H1 (cell line): ENCODE measurements around the gene KBTBD3. TPM values are rescaled to one million over a fixed set of nuclear protein-coding genes. Genes with fewer than 3 reads are reported as not detected.

ENCODE experiments used
- CTCF ChIA-PET: fragments of 300-600 bp; sonication (Branson Sonifier 250); formaldehyde crosslinking; loops from one replicate; lab custom pipeline; 2021; ENCODE audit not compliant: partially characterized antibody; lab: Charles Lee
- POLR2A ChIA-PET: fragments of 300-600 bp; sonication (Branson Sonifier 250); formaldehyde crosslinking; loops from one replicate; lab custom pipeline; 2021; ENCODE audit warnings: inconsistent platforms; ENCODE audit not compliant: partially characterized antibody; lab: Charles Lee
- DNase-seq, 2 experiments: peaks; one replicate each; pipeline versions ENCODE4 v3.0.0 to v3.0.0-alpha.2; 2010 to 2022; ENCODE audit warnings: low spot score in 2 of 2, low read depth in 1 of 2, mixed read lengths in 1 of 2
- FAIRE-seq: peaks from 2 replicates; lab custom pipeline; 2011; peaks lifted over from hg19 to GRCh38; lab: Jason Lieb, UNC
- H2AFZ ChIP-seq: 2 replicates; pipeline ENCODE4 v1.8.1; 2012; ENCODE audit warnings: low read length, inconsistent platforms
- H2AK5ac ChIP-seq: 2 replicates; pipeline ENCODE4 v1.6.1; 2013; ENCODE audit warnings: low read depth, low read length
- H2BK120ac ChIP-seq: replicated peaks from 2 replicates; pipeline ENCODE3; 2013; ENCODE audit warnings: low read depth, low read length, inconsistent platforms
- H2BK12ac ChIP-seq: 2 replicates; pipeline ENCODE4 v1.6.1; 2013; ENCODE audit warnings: low read depth, low read length
- H2BK15ac ChIP-seq: 2 replicates; pipeline ENCODE4 v1.6.1; 2013; ENCODE audit warnings: low read length
- H2BK20ac ChIP-seq: 2 replicates; pipeline ENCODE4 v1.6.1; 2013; ENCODE audit warnings: low read length
- H2BK5ac ChIP-seq: 2 replicates; pipeline ENCODE4 v1.6.1; 2013; ENCODE audit warnings: low read depth, low read length
- H3K14ac ChIP-seq: 2 replicates; pipeline ENCODE4 v1.6.1; 2013; ENCODE audit warnings: inconsistent platforms; ENCODE audit not compliant: insufficient read length
- H3K18ac ChIP-seq: 2 replicates; pipeline ENCODE4 v1.6.1; 2013; ENCODE audit warnings: low read length; ENCODE audit errors: extremely low read depth
- H3K23ac ChIP-seq: 2 replicates; pipeline ENCODE4 v1.6.1; 2013; ENCODE audit warnings: inconsistent platforms; ENCODE audit not compliant: insufficient read length
- H3K23me2 ChIP-seq: 2 replicates; pipeline ENCODE4 v1.6.1; 2013; ENCODE audit warnings: low read depth, low read length
- H3K27ac ChIP-seq: 2 replicates; pipeline ENCODE4 v1.6.1; 2011; ENCODE audit warnings: low read depth, low read length, inconsistent platforms
- H3K27me3 ChIP-seq, 4 experiments: replicated peaks in 1 of 4; 1 replicate in 1 of 4; 2 replicates in 3 of 4; pipeline versions ENCODE4 v1.6.1 to v1.8.1; 2011 to 2013; ENCODE audit warnings: low read length in 3 of 4, mild to moderate bottlenecking in 3 of 4, inconsistent platforms in 2 of 4, mixed read lengths in 2 of 4, moderate library complexity in 1 of 4; ENCODE audit not compliant: control insufficient read depth in 3 of 4, insufficient read depth in 3 of 4; ENCODE audit errors: extremely low read depth in 1 of 4
- H3K36me3 ChIP-seq, 4 experiments: 2 replicates each; pipeline versions ENCODE4 v1.6.1 to v1.8.1; 2011 to 2013; ENCODE audit warnings: mild to moderate bottlenecking in 4 of 4, low read length in 3 of 4, moderate library complexity in 2 of 4, control low read depth in 1 of 4, inconsistent platforms in 1 of 4; ENCODE audit not compliant: insufficient read depth in 4 of 4, control insufficient read depth in 2 of 4
- H3K4ac ChIP-seq: replicated peaks from 2 replicates; pipeline ENCODE3; 2013; ENCODE audit warnings: low read length, low read depth, mixed read lengths, inconsistent platforms; ENCODE audit not compliant: insufficient read length
- H3K4me1 ChIP-seq, 4 experiments: replicated peaks in 1 of 4; 1 replicate in 1 of 4; 2 replicates in 3 of 4; pipeline versions ENCODE4 v1.6.1 to v1.8.1; 2011 to 2013; ENCODE audit warnings: low read length in 3 of 4, inconsistent platforms in 2 of 4, mixed read lengths in 1 of 4; ENCODE audit not compliant: insufficient read depth in 4 of 4, control insufficient read depth in 3 of 4
- H3K4me2 ChIP-seq, 2 experiments: 2 replicates each; pipeline versions ENCODE4 v1.6.1 to v1.8.1; 2011 to 2013; ENCODE audit warnings: low read depth in 2 of 2, low read length in 2 of 2, control low read depth in 1 of 2, inconsistent platforms in 1 of 2, mild to moderate bottlenecking in 1 of 2; ENCODE audit not compliant: insufficient read depth in 1 of 2
- H3K4me3 ChIP-seq, 4 experiments: fragments of 200-600, 300-600 bp in 1 of 4; sonication (generic), shearing (Covaris generic), sonication (Bioruptor Twin) in 1 of 4; 2 replicates each; pipeline versions ENCODE4 v1.5.1 to v1.8.1; 2011 to 2016; ENCODE audit warnings: low read length in 4 of 4, low read depth in 3 of 4, control low read depth in 2 of 4, inconsistent platforms in 2 of 4, mild to moderate bottlenecking in 2 of 4, mixed read lengths in 1 of 4, moderate library complexity in 1 of 4; ENCODE audit not compliant: insufficient read depth in 2 of 4; ENCODE audit errors: extremely low read depth in 1 of 4
- H3K56ac ChIP-seq: replicated peaks from 2 replicates; pipeline ENCODE3; 2013; ENCODE audit warnings: low read depth, mild to moderate bottlenecking, mixed read lengths, low read length, inconsistent platforms; ENCODE audit not compliant: insufficient read length
- H3K79me1 ChIP-seq: 2 replicates; pipeline ENCODE4 v1.6.1; 2013; ENCODE audit warnings: low read depth, low read length, control low read depth
- H3K79me2 ChIP-seq, 2 experiments: 2 replicates each; pipeline versions ENCODE4 v1.6.1 to v1.8.1; 2012 to 2013; ENCODE audit warnings: low read length in 2 of 2, mild to moderate bottlenecking in 2 of 2, inconsistent platforms in 1 of 2; ENCODE audit not compliant: insufficient read depth in 2 of 2, control insufficient read depth in 1 of 2
- H3K9ac ChIP-seq, 4 experiments: replicated peaks in 1 of 4; 1 replicate in 1 of 4; 2 replicates in 3 of 4; pipeline versions ENCODE4 v1.6.1 to v1.8.1; 2011 to 2013; ENCODE audit warnings: low read depth in 3 of 4, low read length in 3 of 4, control low read depth in 2 of 4, mild to moderate bottlenecking in 2 of 4, moderate library complexity in 2 of 4, inconsistent platforms in 1 of 4; ENCODE audit errors: extremely low read depth in 1 of 4
- H3K9me3 ChIP-seq, 2 experiments: 2 replicates each; pipeline versions ENCODE4 v1.6.1 to v1.8.1; 2012 to 2013; ENCODE audit warnings: mild to moderate bottlenecking in 2 of 2, moderate library complexity in 2 of 2, control low read depth in 1 of 2, inconsistent platforms in 1 of 2, low read depth in 1 of 2, low read length in 1 of 2, mixed read lengths in 1 of 2; ENCODE audit not compliant: insufficient read depth in 2 of 2
- H4K20me1 ChIP-seq, 2 experiments: replicated peaks in 1 of 2; 2 replicates each; pipeline versions ENCODE3 to v1.8.1; 2011 to 2013; ENCODE audit warnings: inconsistent platforms in 2 of 2, low read length in 2 of 2, mild to moderate bottlenecking in 1 of 2; ENCODE audit not compliant: insufficient read depth in 2 of 2, control insufficient read depth in 1 of 2
- H4K5ac ChIP-seq: 2 replicates; pipeline ENCODE4 v1.6.1; 2013; ENCODE audit warnings: low read length, low read depth, mixed read lengths, inconsistent platforms; ENCODE audit not compliant: insufficient read length
- H4K8ac ChIP-seq: 2 replicates; pipeline ENCODE4 v1.8.0; 2013; ENCODE audit warnings: mild to moderate bottlenecking, moderate library complexity, low read length, inconsistent platforms; ENCODE audit not compliant: insufficient read depth; ENCODE audit errors: extremely low read depth
- H4K91ac ChIP-seq: replicated peaks from 2 replicates; pipeline ENCODE3; 2013; ENCODE audit warnings: low read length, mixed read lengths, inconsistent platforms; ENCODE audit not compliant: insufficient read length
- PHF8 ChIP-seq: fragments of 200-600 bp; sonication (generic); conservative IDR thresholded peaks from 2 replicates; pipeline ENCODE4 v1.7.1; 2012; ENCODE audit warnings: low read depth, mild to moderate bottlenecking, inconsistent platforms, low read length, moderate library complexity
- SIRT6 ChIP-seq: IDR thresholded peaks from one replicate; pipeline ENCODE4 v1.7.1; 2012; ENCODE audit warnings: low read length, inconsistent platforms
- WGBS, 2 experiments: shearing (Covaris generic) in 1 of 2; methylation state at CpG; one replicate each; pipeline versions ENCODE4 v1.1.6 to v1.1.7; 2013 to 2015; ENCODE audit warnings: low lambda C conversion rate in 2 of 2, mixed read lengths in 2 of 2, inconsistent platforms in 1 of 2, low coverage in 1 of 2, missing lambda C conversion rate in 1 of 2; ENCODE audit not compliant: insufficient replicate concordance in 2 of 2, insufficient coverage in 1 of 2, insufficient read length in 1 of 2; ENCODE audit errors: extremely low coverage in 1 of 2, missing lambda C conversion rate in 1 of 2; 5-methylcytosine and 5-hydroxymethylcytosine counted together
- polyA plus RNA-seq, 7 experiments: library from polyadenylated mRNA; depleted of rRNA in 3 of 7; stranded (reverse) in 5 of 7; unstranded in 2 of 7; fragments of >200 nt in 5 of 7; fragments of 200-250 nt in 2 of 7; gene quantifications; 1 replicate in 5 of 7; 2 replicates in 1 of 7; 4 replicates in 1 of 7; pipeline versions ENCODE4 v1.2.1 to v1.2.3, GENCODE V29; 2011 to 2013; ENCODE audit warnings: missing spikeins in 2 of 7, mixed read lengths in 2 of 7
- total RNA-seq: library from RNA; stranded (reverse); fragmentation: NEBNext Ultra II Directional; extraction: Animal tissue kit (Norgen Biotek cat#: 25700); gene quantifications from 2 replicates; pipeline ENCODE4 v1.2.1, GENCODE V29; 2021

The KBTBD3 gene
- total and polyA plus RNA-seq, 2 of the 8 experiments (the other 6 are each of a cell fraction or from before 2014, with no cell fraction given): 1.2 to 6.1 TPM

GRCh38 chr11:106022795-106023275 is 54.3 kb downstream of the KBTBD3 start:
- peak overlapping the region in 3 of 4 experiments; percentile 16 to 54 (median 28); a peak in 5 of 8 replicates for H3K4me3 ChIP-seq
- H4K8ac ChIP-seq: no peak overlapping the region
- no peak overlapping the region for H3K18ac ChIP-seq
- peak overlapping the region; percentile 70 to 77 for H3K4me2 ChIP-seq
- peaks cover 0 to 37% of the 10 kb centered on the region in 2 experiments; a peak in 3 of 4 replicates for H3K79me2 ChIP-seq
- peaks cover 0 to 6% (median 1%) of the 10 kb centered on the region in 4 experiments; a peak in 3 of 7 replicates for H3K4me1 ChIP-seq
- FAIRE-seq (no peak), DNase-seq (no peak)
- H3K23me2 ChIP-seq: no peaks in the 10 kb centered on the region; the same call in 1 of the 2 replicates
- peak overlapping the region; percentile 6; the same call in 1 of the 2 replicates for H2BK5ac ChIP-seq
- POLR2A ChIA-PET: interaction anchor here (0.6 to 1.2 kb wide), 3 partner anchors 15 to 411 kb away, joined by 3 to 4 read pairs (median 4); no protein-coding TSS in a partner anchor
- TF ChIP-seq SIRT6: no peak
- TF ChIP-seq PHF8: 0 out of 2 replicates have a peak, but pooled peaks have one; percentile 8
- H2BK20ac ChIP-seq: no peak overlapping the region
- H2BK12ac ChIP-seq: no peak overlapping the region
- H4K5ac ChIP-seq: peak overlapping the region; percentile 93
- peak overlapping the region; percentile 50; the same call in 1 of the 2 replicates for H2BK15ac ChIP-seq
- CTCF ChIA-PET: no interaction called here
- no peak overlapping the region; the same call in 1 of the 2 replicates for H2AK5ac ChIP-seq
- no peak overlapping the region for H3K27ac ChIP-seq
- H3K27me3 ChIP-seq: no peaks in the 10 kb centered on the region
- H3K9ac ChIP-seq: no peak overlapping the region; a peak in 1 of 7 replicates
- H3K14ac ChIP-seq: no peak overlapping the region
- H4K20me1 ChIP-seq: peaks cover 0 to 2% of the 10 kb centered on the region in 2 experiments
- WGBS, 2 experiments: 90 to 100% methylated on average over 1 to 7 of the region's 7 CpGs
- H3K23ac ChIP-seq: no peak overlapping the region
- H2AFZ ChIP-seq: peak overlapping the region; percentile 76
- no peaks in the 10 kb centered on the region; the same call in 1 of the 2 replicates for H3K79me1 ChIP-seq
- H2BK120ac ChIP-seq: no peak overlapping the region
- no peaks in the 10 kb centered on the region for H3K9me3 ChIP-seq
- H3K56ac ChIP-seq: peak overlapping the region; percentile 47
- peak overlapping the region; percentile 74 for H3K4ac ChIP-seq
- H4K91ac ChIP-seq: peak overlapping the region; percentile 61
- 0 out of 8 replicates have a peak, but pooled peaks cover 0 to 4% (median 0%) of the 10 kb centered on the region in 4 experiments for H3K36me3 ChIP-seq
